Stomach (tissue), 9 donors: ENCODE results near the gene QPCT. TPM values are rescaled to one million over a fixed set of nuclear protein-coding genes. Genes with fewer than 3 reads are reported as not detected.

Experiments
- DNase-seq, 2 donors: peaks; one replicate each; pipeline versions ENCODE4 v3.0.0 to v3.0.0-alpha.2; 2013 to 2019
- H3K27ac ChIP-seq, 5 donors: fragments of 200-600 bp in 4 of 5; sonication (generic) in 4 of 5; one replicate each; pipeline ENCODE4 v1.5.1; 2013 to 2019; ENCODE audit warnings: mild to moderate bottlenecking in 1 of 5, moderate library complexity in 1 of 5
- H3K27me3 ChIP-seq, 3 donors: fragments of 200-600 bp; sonication (generic); one replicate each; pipeline ENCODE4 v1.5.1; 2017 to 2019; ENCODE audit warnings: mixed run types in 1 of 3
- H3K36me3 ChIP-seq, 4 donors: fragments of 200-600 bp; sonication (generic); 1 replicate in 3 of 4; 2 replicates in 1 of 4; pipeline ENCODE4 v1.5.1; 2016 to 2019
- H3K4me1 ChIP-seq, 4 donors: fragments of 200-600 bp; sonication (generic); one replicate each; pipeline ENCODE4 v1.5.1; 2016 to 2019
- H3K4me3 ChIP-seq, 4 donors: fragments of 200-600 bp; sonication (generic) in 3 of 4; one replicate each; pipeline ENCODE4 v1.5.1; 2016 to 2019; ENCODE audit warnings: mild to moderate bottlenecking in 1 of 4
- H3K9me3 ChIP-seq, 4 donors: fragments of 200-600 bp; sonication (generic); one replicate each; pipeline ENCODE4 v1.5.1; 2016 to 2019
- EP300 ChIP-seq: sonication (generic); formaldehyde crosslinking; IDR thresholded peaks from one replicate; pipeline ENCODE4 v1.6.1; 2017; ENCODE audit warnings: antibody characterized with exemption
- POLR2A ChIP-seq, 4 donors: fragments of 450-650 bp; IDR thresholded peaks; one replicate each; pipeline ENCODE4 v1.6.1; 2016; ENCODE audit warnings: antibody characterized with exemption in 4 of 4, control low read depth in 2 of 4, mild to moderate bottlenecking in 1 of 4, moderate library complexity in 1 of 4
- POLR2AphosphoS5 ChIP-seq, 3 donors: sonication (generic); formaldehyde crosslinking; IDR thresholded peaks; one replicate each; pipeline ENCODE4 v1.6.1; 2016; ENCODE audit warnings: antibody characterized with exemption in 3 of 3
- WGBS, 5 donors: extraction: QIAGEN DNeasy Blood & Tissue Kit in 3 of 5; methylation state at CpG; one replicate each; pipeline versions ENCODE4 v1.1.5 to v1.1.7; 2013 to 2018; 5-methylcytosine and 5-hydroxymethylcytosine counted together
- intact Hi-C: fragments of 100-400 bp; cut with DNase I; formaldehyde crosslinking; loops from one replicate; pipeline ENCODE4 v1.15.1; 2023; ENCODE audit warnings: low total_unique reads
- polyA plus RNA-seq, 3 donors: library from polyadenylated mRNA; stranded (reverse); fragments of 200-250 nt; gene quantifications; one replicate each; pipeline ENCODE4 v1.2.3, GENCODE V29; 2013
- total RNA-seq, 5 donors: library from RNA; depleted of rRNA; stranded (reverse); fragments of >200 nt; gene quantifications; one replicate each; pipeline versions ENCODE4 v1.1.0 to v1.2.3, GENCODE V29; 2014 to 2016
- TF ChIP-seq, protein P1 (sequence below), 7 experiments: fragments of 450-650 bp in 4 of 7; fragments of 200-600 bp in 3 of 7; sonication (generic) in 3 of 7; IDR thresholded peaks; one replicate each; pipeline ENCODE4 v1.5.1; 2016 to 2019; ENCODE audit warnings: antibody characterized with exemption in 7 of 7, control low read depth in 2 of 7, mild to moderate bottlenecking in 1 of 7
- donor health status: healthy with polysubstance abuse.
- donor health status: Bipolar disorder and iron deficiency.
- donor health status: healthy.

Gene QPCT
- total and polyA plus RNA-seq, 8 donors, result 1.3 to 26.6 (median 4.4) TPM; not detected in 1

DNA sequence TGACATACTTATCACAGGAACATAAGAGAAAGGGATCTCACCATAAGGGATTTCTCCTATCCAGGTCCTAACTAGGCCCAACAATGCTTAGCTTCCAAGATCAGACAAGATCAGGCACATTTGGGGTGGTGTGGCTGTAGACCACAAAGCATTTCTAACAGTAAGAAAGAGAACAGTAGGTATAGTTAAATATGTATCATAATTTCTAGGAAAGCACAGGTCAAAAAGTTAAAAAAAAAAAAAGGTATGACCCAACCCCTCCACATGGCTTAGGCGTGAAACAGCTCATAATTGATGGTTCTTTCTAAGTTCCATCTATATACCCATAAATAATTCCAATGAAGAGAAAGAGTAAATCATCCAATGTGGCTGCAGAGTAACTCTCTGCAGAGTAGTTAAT is 26.7 kb upstream of the QPCT start:
- Histone ChIP-seq H3K36me3 (peaks cover 0 to 13% (median 0%) of the 10 kb centered on the region in 4 donors), H3K4me3 (no peak overlapping the region), H3K4me1 (peaks cover 14 to 92% (median 52%) of the 10 kb centered on the region in 4 donors), H3K27ac (no peak overlapping the region), H3K9me3 (no peaks in the 10 kb centered on the region), H3K27me3 (no peaks in the 10 kb centered on the region)
- TF ChIP-seq EP300, result no peak
- TF ChIP-seq, protein P1, sequence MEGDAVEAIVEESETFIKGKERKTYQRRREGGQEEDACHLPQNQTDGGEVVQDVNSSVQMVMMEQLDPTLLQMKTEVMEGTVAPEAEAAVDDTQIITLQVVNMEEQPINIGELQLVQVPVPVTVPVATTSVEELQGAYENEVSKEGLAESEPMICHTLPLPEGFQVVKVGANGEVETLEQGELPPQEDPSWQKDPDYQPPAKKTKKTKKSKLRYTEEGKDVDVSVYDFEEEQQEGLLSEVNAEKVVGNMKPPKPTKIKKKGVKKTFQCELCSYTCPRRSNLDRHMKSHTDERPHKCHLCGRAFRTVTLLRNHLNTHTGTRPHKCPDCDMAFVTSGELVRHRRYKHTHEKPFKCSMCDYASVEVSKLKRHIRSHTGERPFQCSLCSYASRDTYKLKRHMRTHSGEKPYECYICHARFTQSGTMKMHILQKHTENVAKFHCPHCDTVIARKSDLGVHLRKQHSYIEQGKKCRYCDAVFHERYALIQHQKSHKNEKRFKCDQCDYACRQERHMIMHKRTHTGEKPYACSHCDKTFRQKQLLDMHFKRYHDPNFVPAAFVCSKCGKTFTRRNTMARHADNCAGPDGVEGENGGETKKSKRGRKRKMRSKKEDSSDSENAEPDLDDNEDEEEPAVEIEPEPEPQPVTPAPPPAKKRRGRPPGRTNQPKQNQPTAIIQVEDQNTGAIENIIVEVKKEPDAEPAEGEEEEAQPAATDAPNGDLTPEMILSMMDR (IDR thresholded peaks at IDR 0.05), result no peak
- no peak for TF ChIP-seq POLR2A (IDR thresholded peaks at IDR 0.05)
- no peak for TF ChIP-seq POLR2AphosphoS5 (IDR thresholded peaks at IDR 0.05)
- intact Hi-C loops, result no loop called here
- no peak for DNase-seq
- WGBS, 5 donors, result 90 to 100% (median 95%) methylated on average over 1 of the region's 1 CpG

DNA sequence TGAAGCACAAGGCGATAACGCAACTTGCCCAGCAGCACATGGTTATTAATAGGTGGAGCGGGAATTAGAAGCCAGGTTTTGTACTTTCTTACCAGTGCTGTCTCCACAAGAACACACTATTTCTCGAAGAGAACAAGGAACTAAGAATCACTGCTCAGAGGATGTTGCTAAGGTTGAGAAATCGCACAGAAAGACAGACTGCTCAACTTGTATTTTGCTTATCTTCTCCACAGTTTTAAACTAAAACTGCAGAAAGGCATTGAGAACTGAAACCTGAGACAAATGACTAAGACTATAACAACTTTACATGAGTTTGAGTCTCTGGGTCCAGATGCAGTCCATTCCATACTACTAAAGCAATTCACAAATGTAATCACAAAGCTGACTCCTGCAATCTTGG is 26.0 kb upstream of the QPCT start:
- H3K36me3 ChIP-seq, result peaks cover 0 to 13% (median 0%) of the 10 kb centered on the region in 4 donors
- TF ChIP-seq, protein P1 (IDR thresholded peaks at IDR 0.05), result no peak
- no peak for TF ChIP-seq EP300
- no peak for TF ChIP-seq POLR2AphosphoS5 (IDR thresholded peaks at IDR 0.05)
- no peak for TF ChIP-seq POLR2A (IDR thresholded peaks at IDR 0.05)
- H3K4me1 ChIP-seq, result peaks cover 16 to 92% (median 54%) of the 10 kb centered on the region in 4 donors
- H3K27ac ChIP-seq, result no peak overlapping the region
- no peaks in the 10 kb centered on the region for H3K27me3 ChIP-seq
- DNase-seq, result peak in 1 of 2 donors; percentile 12
- H3K9me3 ChIP-seq, result no peaks in the 10 kb centered on the region
- WGBS, 5 donors, result 72 to 86% (median 78%) methylated on average over 5 of the region's 5 CpGs
- intact Hi-C loops, result no loop called here
- no peak overlapping the region for H3K4me3 ChIP-seq

DNA sequence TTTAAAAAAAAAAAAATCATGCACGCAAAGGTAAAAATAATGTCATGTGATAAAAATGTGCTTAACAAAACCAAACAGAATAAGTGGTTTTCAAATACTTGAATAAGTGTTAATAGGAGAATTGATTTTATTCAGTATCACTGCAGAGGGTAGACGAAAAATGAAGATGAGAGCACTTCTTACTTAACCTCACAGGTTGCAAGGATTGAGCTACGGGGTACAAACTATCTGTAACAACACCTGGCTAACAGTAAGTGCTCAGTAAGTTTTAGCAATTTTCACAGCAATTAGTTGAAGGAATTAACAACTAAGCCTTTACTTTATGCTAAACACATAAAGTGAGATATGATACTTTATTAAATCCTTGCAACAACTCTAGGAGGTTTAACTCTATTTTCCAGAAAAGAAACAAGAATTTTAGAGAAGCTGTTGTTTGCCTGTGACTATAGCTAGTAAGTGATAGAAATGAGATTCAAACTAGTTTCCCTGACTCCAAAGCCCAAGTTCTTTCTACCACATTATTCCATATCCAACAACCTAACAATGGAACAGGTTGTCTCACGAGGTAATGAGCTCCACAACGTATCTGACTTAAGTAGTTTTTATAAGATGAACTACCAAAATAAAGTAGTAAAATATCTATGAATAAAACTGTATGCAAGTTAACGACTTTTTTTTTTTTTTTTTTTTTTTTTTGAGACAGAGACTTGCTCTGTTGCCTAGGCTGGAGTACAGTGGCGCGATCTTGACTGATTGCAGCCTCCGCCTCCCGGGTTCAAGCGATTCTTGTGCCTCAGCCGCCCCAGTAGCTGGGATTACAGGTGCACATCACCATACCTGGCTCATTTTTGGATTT is 24.4 kb upstream of the QPCT start:
- Histone ChIP-seq H3K36me3 (peaks cover 0 to 13% (median 0%) of the 10 kb centered on the region in 4 donors), H3K27me3 (no peaks in the 10 kb centered on the region), H3K4me3 (no peak overlapping the region), H3K4me1 (peaks cover 19 to 82% (median 48%) of the 10 kb centered on the region in 4 donors), H3K27ac (no peak overlapping the region), H3K9me3 (no peaks in the 10 kb centered on the region)
- WGBS, 5 donors, result 86 to 93% (median 91%) methylated on average over 12 of the region's 12 CpGs
- intact Hi-C loops, result no loop called here
- no peak for DNase-seq
- no peak for TF ChIP-seq POLR2A (IDR thresholded peaks at IDR 0.05)
- no peak for TF ChIP-seq EP300
- no peak for TF ChIP-seq POLR2AphosphoS5 (IDR thresholded peaks at IDR 0.05)
- TF ChIP-seq, protein P1 (IDR thresholded peaks at IDR 0.05), result no peak

DNA sequence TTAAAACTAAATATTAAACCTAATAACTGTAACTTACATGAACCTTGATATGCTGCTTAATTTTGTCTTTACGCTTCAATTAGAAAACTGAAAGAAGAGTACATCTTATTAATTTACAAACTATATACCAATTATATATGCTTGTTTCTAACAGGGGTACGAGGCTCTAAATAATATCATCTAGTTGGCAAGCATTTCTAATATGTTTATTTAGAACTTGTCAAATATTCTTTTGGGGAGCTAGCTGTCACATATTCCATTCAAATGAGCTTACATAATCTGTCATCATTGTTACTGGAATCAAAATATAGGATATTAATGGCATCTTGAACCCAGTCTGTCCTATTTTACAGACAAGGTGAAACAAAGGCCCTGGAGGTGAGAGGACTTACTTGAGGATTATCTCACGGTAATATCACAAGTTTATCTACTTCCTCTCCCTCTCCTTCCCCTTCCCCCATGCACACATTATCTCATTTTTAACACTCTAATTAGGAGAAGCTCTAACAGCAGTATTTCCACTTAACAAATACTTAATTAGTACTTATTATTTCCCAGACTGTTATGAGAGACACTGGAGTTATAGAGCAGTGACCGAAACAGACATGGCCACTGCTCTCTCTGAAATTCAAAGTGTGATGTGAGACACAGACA is 23.3 kb upstream of the QPCT start:
- TF ChIP-seq, protein P1 (IDR thresholded peaks at IDR 0.05), result no peak
- TF ChIP-seq POLR2A (IDR thresholded peaks at IDR 0.05), result no peak
- TF ChIP-seq POLR2AphosphoS5 (IDR thresholded peaks at IDR 0.05), result no peak
- TF ChIP-seq EP300, result no peak
- Histone ChIP-seq H3K36me3 (peaks cover 0 to 5% (median 0%) of the 10 kb centered on the region in 4 donors), H3K27ac (no peak overlapping the region), H3K27me3 (no peaks in the 10 kb centered on the region), H3K4me1 (peaks cover 27 to 81% (median 52%) of the 10 kb centered on the region in 4 donors), H3K9me3 (no peaks in the 10 kb centered on the region), H3K4me3 (no peak overlapping the region)
- intact Hi-C loops, result no loop called here
- 70 to 80% (median 72%) methylated on average over 4 of the region's 4 CpGs for WGBS, 5 donors
- DNase-seq, result no peak
